ENCODE measurements around the gene TMEM14A.

DNA sequence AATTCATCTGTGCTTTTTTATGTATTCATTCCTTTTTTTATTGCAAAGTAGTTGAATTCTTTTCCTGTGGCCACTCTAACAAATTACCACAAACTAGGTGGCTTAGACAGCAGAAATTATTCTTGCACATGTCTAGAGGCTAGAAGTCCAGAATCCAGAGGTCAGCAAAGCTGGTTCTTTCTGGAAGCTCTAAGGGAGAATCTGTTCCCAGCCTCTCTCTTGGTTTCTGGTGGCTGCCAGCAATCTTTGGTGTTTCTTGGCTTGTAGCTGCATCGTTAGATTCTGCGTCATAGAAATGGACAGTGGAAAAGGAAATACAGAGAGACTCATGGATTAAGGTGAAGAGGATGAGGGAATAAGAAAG is 53.1 kb downstream of the TMEM14A start:
- TF ChIP-seq TCF7L2 (IDR thresholded peaks at IDR 0.05; ENCODE audit: low read depth, low read length): no peak
- TF ChIP-seq CTCF (IDR thresholded peaks at IDR 0.05): no peak
- no peak for TF ChIP-seq REST (IDR thresholded peaks at IDR 0.05; ENCODE audit: insufficient read depth in 1 of 2, low read depth in 2 of 2, low read length in 1 of 2)
- no peak for TF ChIP-seq POLR2AphosphoS5 (IDR thresholded peaks at IDR 0.05; ENCODE audit: low read depth, low read length)
